ENCODE results near the gene LRRC27.

DNA sequence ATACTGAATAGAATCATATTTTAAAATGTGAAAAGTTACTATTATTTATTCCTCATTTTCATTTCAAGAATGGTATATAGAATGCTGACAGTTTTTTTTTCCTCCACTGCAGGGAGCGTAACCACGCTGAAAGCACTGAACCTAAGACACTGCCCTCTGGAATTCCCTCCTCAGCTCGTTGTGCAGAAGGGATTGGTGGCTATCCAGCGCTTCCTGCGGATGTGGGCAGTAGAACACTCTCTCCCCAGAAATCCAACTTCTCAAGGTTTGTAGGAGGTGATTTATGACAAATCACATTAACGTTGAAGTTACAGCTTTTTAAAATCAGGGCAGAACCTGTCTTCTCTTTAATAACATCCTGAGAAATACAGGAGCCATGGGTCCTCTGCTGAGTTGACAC is 12.4 kb downstream of the LRRC27 start:
- TF ChIP-seq, protein P1, sequence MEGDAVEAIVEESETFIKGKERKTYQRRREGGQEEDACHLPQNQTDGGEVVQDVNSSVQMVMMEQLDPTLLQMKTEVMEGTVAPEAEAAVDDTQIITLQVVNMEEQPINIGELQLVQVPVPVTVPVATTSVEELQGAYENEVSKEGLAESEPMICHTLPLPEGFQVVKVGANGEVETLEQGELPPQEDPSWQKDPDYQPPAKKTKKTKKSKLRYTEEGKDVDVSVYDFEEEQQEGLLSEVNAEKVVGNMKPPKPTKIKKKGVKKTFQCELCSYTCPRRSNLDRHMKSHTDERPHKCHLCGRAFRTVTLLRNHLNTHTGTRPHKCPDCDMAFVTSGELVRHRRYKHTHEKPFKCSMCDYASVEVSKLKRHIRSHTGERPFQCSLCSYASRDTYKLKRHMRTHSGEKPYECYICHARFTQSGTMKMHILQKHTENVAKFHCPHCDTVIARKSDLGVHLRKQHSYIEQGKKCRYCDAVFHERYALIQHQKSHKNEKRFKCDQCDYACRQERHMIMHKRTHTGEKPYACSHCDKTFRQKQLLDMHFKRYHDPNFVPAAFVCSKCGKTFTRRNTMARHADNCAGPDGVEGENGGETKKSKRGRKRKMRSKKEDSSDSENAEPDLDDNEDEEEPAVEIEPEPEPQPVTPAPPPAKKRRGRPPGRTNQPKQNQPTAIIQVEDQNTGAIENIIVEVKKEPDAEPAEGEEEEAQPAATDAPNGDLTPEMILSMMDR (IDR thresholded peaks at IDR 0.05), result no peak
- TF ChIP-seq POLR2AphosphoS5 (IDR thresholded peaks at IDR 0.05), result no peak

All from prostate gland (tissue), 2 donors.